Measurements from ENCODE around the gene NODAL.

Gene NODAL

DNA sequence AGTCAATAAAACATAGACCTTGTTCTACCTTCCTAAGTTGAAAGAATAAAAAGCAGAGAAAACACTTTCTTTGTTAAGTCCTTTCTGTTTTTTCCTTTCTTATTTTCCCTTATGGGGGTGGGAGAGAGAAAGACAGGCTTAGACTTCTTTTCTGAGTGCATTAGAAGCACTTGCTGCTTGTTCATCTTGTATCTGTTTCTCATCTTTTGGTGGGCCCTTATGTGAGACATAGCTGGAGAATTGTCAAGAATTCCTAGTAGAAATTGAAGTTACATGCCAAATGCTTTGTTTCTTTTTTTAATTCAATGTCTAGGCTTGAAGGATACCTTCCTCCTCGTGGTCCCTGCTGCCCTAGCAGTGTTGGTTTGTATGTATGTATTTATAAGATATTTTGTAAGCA is 30.9 kb downstream of the NODAL start:
- Histone ChIP-seq H3K27me3 (ENCODE audit: insufficient read depth, low read length) (no peaks in the 10 kb centered on the region), H3K4me1 (ENCODE audit: insufficient read depth, low read length) (peaks cover 8% of the 10 kb centered on the region), H3K9me3 (ENCODE audit: low read length) (peaks cover 2% of the 10 kb centered on the region), H2AFZ (ENCODE audit: low read depth, low read length) (no peak overlapping the region), H3K36me3 (ENCODE audit: insufficient read depth, low read length) (peaks cover 25% of the 10 kb centered on the region), H3K4me3 (ENCODE audit: low read length) (no peak overlapping the region)

DNA sequence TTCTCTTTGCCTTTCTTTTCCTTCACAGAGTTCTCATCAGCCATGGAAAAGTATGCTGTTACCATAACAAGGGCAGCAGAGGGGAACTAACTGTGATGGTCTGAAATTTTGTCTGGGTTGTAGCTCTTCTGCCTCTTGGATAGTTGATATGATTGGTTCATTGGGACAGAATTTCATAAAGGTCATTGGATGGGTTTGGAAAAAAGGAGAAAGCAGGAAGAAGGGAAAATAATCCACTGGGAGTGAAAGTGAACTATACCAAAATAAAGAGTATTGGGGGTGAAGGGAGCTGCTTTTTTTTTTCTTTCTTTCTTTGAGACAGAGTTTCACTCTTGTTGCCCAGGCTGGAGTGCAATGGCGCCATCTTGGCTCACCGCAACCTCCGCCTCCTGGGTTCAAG is 31.7 kb downstream of the NODAL start:
- Histone ChIP-seq H3K4me3 (ENCODE audit: low read length) (no peak overlapping the region), H3K27me3 (ENCODE audit: insufficient read depth, low read length) (no peaks in the 10 kb centered on the region), H3K9me3 (ENCODE audit: low read length) (peaks cover 2% of the 10 kb centered on the region), H2AFZ (ENCODE audit: low read depth, low read length) (no peak overlapping the region), H3K4me1 (ENCODE audit: insufficient read depth, low read length) (peaks cover 16% of the 10 kb centered on the region), H3K36me3 (ENCODE audit: insufficient read depth, low read length) (peaks cover 25% of the 10 kb centered on the region)

DNA sequence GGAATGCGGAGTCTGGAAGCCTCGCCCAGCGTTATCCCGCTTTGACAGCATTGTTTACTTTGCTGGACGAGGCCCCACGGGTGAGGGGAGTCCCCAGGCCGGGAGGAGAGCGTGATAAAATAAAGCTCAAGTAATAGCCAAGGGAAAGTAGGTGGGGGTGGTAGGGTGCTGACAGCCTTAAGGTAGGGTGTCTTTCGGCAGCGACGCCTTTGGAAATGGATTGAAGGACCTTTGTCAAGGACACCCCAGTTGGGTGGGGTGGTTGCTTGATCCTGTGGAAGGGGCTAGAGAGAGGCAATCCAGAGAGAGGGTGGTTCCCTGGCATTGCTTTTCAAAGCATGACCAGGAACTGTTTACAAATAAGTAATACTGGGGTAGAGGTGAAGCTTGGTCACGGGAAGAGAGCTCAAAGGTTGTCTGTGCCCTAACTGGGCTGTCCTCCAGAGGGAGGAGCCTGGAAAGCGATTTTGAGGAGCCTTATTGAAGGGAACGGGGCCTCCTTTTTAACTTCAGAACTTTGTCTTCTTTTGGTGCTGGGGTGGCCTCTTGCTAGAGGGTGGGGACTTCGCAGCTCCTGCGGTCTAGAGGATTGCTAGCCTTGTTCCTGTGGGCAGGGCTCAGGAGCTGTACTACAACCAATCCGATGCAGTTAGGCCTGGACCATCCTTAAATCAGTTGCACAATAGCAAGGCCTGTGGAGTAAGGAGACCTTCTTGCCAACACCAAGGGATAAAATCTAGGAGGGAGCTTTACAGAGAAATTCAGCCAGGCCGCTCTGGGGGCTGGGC is 36.2 kb downstream of the NODAL start:
- no peak overlapping the region for H2AFZ ChIP-seq (ENCODE audit: low read depth, low read length)
- no peaks in the 10 kb centered on the region for H3K27me3 ChIP-seq (ENCODE audit: insufficient read depth, low read length)
- H3K36me3 ChIP-seq (ENCODE audit: insufficient read depth, low read length): peaks cover 15% of the 10 kb centered on the region
- no peaks in the 10 kb centered on the region for H3K9me3 ChIP-seq (ENCODE audit: low read length)
- H3K4me3 ChIP-seq (ENCODE audit: low read length): peak overlapping the region; percentile 82
- H3K4me1 ChIP-seq (ENCODE audit: insufficient read depth, low read length): peaks cover 15% of the 10 kb centered on the region

DNA sequence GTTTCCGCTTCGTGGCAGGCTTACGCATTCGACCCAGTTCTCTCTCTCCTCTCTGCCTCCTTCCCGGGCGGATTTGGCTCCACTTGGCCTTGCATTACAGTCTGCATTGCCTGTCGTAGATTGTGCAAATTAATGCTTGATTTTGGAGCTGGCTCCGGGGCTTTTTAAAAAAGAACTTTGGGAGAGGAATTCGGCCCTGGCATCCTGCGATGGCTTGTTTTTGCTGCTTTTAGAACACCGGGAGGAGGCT is 36.8 kb downstream of the NODAL start:
- no peaks in the 10 kb centered on the region for H3K9me3 ChIP-seq (ENCODE audit: low read length)
- no peak overlapping the region for H2AFZ ChIP-seq (ENCODE audit: low read depth, low read length)
- H3K27me3 ChIP-seq (ENCODE audit: insufficient read depth, low read length): no peaks in the 10 kb centered on the region
- H3K36me3 ChIP-seq (ENCODE audit: insufficient read depth, low read length): peaks cover 14% of the 10 kb centered on the region
- peak overlapping the region; percentile 82 for H3K4me3 ChIP-seq (ENCODE audit: low read length)
- peaks cover 15% of the 10 kb centered on the region for H3K4me1 ChIP-seq (ENCODE audit: insufficient read depth, low read length)

DNA sequence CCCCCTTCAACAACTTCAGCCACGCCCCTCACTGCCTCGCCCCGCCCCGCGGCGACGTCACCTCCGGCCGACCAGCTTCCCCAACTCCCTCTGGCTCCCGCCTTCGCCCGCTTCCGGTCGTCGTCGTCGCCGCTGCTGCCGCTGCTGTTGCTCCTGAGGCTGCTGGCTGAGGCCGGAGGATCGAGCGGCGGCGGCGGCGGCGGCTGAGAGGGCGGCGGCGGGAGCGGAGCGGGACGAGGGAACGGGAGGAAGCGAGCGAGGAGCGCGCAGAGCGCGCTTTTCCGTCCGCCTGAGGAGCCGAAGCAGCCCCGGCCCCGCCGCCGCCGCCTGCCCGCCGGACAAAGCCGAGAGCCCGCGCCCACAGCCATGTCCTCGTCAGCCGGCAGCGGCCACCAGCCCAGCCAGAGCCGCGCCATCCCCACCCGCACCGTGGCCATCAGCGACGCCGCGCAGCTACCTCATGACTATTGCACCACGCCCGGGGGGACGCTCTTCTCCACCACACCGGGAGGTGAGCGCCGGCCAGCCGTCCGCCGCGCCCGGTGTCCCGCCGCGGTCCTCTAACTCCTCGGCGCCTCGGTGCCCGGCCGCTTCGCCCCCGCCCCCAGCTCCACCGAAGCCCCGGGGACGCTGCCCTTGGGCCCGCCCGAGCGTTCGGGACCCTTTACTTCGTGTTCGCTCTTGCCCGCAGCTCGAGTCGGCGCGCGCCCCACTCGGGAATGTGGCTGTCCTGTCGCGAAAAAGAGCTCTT is 37.3 kb downstream of the NODAL start, which contains the start of gene EIF4EBP2:
Gene EIF4EBP2, plus strand, starts transcription at position 110 of the 751 bp plus-strand sequence. Its CDS starts 257 bp downstream, at position 367.
- H2AFZ ChIP-seq (ENCODE audit: low read depth, low read length): peak within 1 kb of the TSS; percentile 52
- H3K4me3 ChIP-seq (ENCODE audit: low read length): peak within 1 kb of the TSS; percentile 82
- no peaks in the 10 kb centered on the region for H3K9me3 ChIP-seq (ENCODE audit: low read length)
- no peaks in the 10 kb centered on the region for H3K27me3 ChIP-seq (ENCODE audit: insufficient read depth, low read length)
- peaks cover 10% of the 10 kb centered on the region for H3K36me3 ChIP-seq (ENCODE audit: insufficient read depth, low read length)
- peaks cover 15% of the 10 kb centered on the region for H3K4me1 ChIP-seq (ENCODE audit: insufficient read depth, low read length)

DNA sequence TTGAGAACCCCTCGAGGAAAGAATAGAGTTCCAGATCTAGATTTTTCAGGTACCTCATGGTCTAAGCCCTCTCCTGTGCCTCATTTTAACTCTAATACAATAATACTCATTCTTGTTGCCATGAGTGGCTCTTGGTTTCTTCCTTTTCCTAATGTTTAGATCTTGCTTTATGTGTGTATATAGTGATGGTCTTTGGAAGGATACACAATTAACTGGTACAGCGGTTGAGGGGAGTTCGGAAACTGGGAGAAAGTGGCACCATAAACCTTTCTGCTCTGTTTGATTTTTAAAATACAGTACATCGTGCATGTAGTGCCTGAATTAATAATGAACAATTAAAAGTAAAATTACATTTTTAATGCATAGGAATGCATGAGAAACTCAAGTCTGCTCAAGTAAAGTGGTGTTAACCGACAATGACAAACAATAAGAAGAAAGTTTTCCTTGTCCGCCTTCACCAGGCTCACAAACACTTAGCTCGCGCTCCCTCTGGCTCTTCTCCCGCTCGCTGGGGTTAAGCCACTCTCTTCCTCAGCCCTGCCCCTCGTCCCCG is 37.9 kb downstream of the NODAL start:
- Histone ChIP-seq H2AFZ (ENCODE audit: low read depth, low read length) (peak overlapping the region; percentile 52), H3K27me3 (ENCODE audit: insufficient read depth, low read length) (no peaks in the 10 kb centered on the region), H3K4me3 (ENCODE audit: low read length) (peak overlapping the region; percentile 46), H3K9me3 (ENCODE audit: low read length) (no peaks in the 10 kb centered on the region), H3K4me1 (ENCODE audit: insufficient read depth, low read length) (peaks cover 15% of the 10 kb centered on the region), H3K36me3 (ENCODE audit: insufficient read depth, low read length) (peaks cover 4% of the 10 kb centered on the region)

GRCh38 chr10:70399177-70399576 is 42.3 kb downstream of the NODAL start:
- peaks cover 2% of the 10 kb centered on the region for H3K4me1 ChIP-seq (ENCODE audit: insufficient read depth, low read length)
- H3K36me3 ChIP-seq (ENCODE audit: insufficient read depth, low read length): no peaks in the 10 kb centered on the region
- no peaks in the 10 kb centered on the region for H3K9me3 ChIP-seq (ENCODE audit: low read length)
- H3K4me3 ChIP-seq (ENCODE audit: low read length): no peak overlapping the region
- peaks cover 3% of the 10 kb centered on the region for H3K27me3 ChIP-seq (ENCODE audit: insufficient read depth, low read length)
- no peak overlapping the region for H2AFZ ChIP-seq (ENCODE audit: low read depth, low read length)

- no peaks in the 10 kb centered on the region for H3K36me3 ChIP-seq (ENCODE audit: insufficient read depth, low read length)
- H2AFZ ChIP-seq (ENCODE audit: low read depth, low read length): no peak overlapping the region
- H3K27me3 ChIP-seq (ENCODE audit: insufficient read depth, low read length): peaks cover 3% of the 10 kb centered on the region
- no peaks in the 10 kb centered on the region for H3K4me1 ChIP-seq (ENCODE audit: insufficient read depth, low read length)
- H3K9me3 ChIP-seq (ENCODE audit: low read length): no peaks in the 10 kb centered on the region
- no peak overlapping the region for H3K4me3 ChIP-seq (ENCODE audit: low read length)
These were observed 45.3 kb downstream of the NODAL start for GRCh38 chr10:70396140-70396539.

- Histone ChIP-seq H3K36me3 (ENCODE audit: insufficient read depth, low read length) (no peaks in the 10 kb centered on the region), H3K27me3 (ENCODE audit: insufficient read depth, low read length) (no peaks in the 10 kb centered on the region), H2AFZ (ENCODE audit: low read depth, low read length) (no peak overlapping the region), H3K4me1 (ENCODE audit: insufficient read depth, low read length) (no peaks in the 10 kb centered on the region), H3K9me3 (ENCODE audit: low read length) (no peaks in the 10 kb centered on the region), H3K4me3 (ENCODE audit: low read length) (no peak overlapping the region)
These were observed 49.8 kb downstream of the NODAL start for GRCh38 chr10:70391654-70392053.

Measured in neuron (in vitro differentiated cells).